ENCODE results near the gene SDC3.

The SDC3 gene

DNA sequence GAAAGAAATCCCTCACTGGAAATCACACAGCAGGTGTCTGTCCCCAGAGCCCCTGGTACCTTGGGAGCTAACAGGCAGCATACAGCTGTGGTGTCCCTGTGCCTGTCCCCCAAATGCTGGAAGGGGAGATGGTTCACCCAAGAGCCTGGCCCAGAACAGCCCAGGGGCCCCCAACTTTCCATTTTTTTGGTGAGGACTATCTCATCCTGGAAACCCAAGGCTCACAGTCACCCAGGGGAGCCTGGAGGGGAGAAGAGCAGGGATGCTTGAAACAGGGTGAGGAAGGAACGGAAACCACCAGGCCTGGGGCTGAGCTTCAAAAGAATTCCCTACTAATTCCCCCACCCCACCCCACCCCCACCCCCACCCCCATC, 3.6 kb downstream of the SDC3 start:
- DNase-seq (ENCODE audit: low spot score): no peak

DNA sequence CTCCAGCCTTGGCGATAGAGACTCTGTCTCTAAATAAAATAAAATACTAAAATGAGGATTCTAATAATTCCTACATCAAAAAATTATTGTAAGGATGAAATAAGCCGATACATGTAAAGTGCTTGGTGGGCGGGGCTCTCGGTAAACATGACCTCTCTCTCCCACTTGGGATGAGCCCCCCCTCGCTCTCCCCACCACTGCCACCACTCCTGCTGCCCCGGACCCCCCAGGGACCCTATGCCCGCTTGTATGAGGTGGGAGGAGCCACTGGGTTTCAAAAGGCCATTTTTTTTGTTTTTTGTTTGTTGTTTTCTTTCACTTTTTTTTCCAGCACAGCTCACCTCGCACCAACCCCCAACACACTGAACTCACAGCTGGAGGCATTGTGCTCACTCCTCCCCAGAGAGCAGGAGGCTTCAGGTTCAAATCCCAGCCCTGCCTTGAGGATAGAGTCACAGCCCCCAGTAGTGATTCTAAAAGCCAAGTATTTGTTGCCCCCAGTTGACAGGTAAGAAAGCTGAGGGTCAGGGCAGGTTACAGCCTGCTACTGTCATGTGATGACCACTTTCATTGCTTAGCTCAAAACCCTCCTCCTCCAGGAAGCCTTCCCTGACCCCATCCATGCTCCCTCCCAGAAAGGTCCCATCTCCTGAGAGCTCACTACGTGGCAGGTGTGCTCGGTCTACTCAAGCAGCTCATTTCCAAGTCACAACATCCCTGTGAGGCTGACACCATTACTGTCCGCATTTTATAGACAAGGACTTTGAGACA, 4.2 kb downstream of the SDC3 start:
- DNase-seq (ENCODE audit: low spot score): no peak

- DNase-seq (ENCODE audit: low spot score): no peak
Observed at GRCh38 chr1:30903343-30904034, 5.1 kb downstream of the SDC3 start.

GRCh38 chr1:30902593-30903290, 5.8 kb downstream of the SDC3 start:
- no peak for DNase-seq (ENCODE audit: low spot score)

- DNase-seq (ENCODE audit: low spot score): no peak
Observed at GRCh38 chr1:30901798-30902581, 6.6 kb downstream of the SDC3 start.

DNA sequence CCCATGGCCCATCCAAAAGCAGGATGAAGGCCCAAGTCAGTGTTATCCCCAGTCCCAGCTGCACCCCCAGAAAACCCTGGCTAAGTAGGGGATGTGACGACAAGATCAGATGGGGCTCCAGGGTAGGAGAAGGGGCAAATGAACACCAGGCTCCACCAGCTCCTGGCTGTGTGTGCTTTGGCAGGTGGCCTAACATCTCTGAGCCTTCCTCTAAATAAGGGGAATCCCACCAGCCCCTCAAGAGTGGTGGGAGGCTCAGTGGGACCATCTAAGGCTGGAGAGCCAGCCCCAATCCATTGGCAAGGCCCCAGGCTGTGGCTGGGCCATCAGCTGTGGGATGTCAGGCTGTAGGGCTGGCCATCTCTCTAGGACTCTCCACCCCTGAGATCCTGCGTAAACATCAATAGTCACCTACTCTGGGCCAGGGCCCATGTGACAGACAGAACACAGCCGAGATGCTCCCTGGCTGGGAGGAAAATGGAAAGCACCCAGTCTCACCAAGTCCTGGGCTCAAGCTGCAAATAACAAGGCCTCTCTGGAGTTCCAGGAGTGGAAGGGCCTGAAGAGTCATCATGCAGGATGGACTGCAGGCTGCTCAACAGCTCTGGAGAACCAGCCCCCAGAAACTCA, 7.5 kb downstream of the SDC3 start:
- no peak for DNase-seq (ENCODE audit: low spot score)

DNA sequence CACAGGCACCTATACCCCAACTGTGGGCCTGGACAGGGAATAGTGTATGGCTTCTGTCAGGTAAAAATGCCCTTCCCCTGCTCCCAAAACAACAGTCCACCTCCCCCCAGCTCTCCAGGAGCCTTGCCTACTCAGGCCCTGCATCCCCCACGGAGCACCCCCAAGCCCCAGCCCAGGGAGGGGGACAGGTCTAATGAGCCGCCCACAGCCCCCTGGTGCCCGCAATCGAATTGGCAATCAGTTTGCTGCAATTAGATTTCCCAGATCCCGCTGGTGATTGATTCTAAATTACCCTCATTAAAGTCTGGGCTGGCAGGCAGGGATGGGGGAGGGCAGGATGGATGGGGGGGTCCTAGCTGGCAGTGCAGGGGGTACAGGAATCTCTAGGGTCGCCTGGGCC, 8.1 kb downstream of the SDC3 start:
- no peak for DNase-seq (ENCODE audit: low spot score)

DNA sequence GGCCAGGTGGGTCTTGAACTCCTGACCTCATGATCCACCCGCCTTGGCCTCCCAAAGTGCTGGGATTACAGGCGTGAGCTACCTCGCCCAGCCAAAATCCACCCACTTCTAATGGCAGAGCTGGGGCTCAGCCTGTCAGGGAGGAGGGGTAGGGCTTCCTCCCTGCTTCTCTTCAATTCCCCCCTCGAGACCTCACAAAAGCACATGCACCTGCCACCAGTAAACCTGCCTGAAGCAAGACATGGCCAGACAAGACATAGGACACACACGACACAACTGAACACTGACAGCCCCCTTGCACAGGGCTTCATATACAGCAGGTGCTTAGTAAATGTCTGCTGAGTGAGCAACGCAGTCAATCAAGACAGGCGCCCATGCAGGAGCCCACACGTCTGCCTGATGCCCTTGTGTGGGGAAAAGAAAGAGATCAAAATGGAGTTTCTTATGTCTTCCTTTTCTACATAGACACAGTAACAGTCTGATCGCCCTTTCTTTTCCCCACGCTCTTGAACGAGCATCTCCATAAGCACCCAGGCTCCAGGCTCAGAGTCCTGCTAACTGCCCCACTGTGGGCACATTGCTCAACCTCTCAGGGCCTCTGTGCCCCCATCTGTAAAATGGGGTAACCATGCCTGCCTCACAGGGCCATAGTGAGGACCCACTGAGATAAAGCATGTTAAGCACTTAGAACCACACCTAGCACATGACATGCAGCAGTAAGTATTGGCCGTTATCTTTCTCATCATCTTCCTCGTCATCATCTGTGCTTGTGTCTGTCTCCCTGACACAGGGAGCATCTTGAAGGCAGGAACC, 8.8 kb downstream of the SDC3 start:
- DNase-seq (ENCODE audit: low spot score): no peak

GRCh38 chr1:30898031-30898815, 10.3 kb downstream of the SDC3 start:
- no peak for DNase-seq (ENCODE audit: low spot score)

DNA sequence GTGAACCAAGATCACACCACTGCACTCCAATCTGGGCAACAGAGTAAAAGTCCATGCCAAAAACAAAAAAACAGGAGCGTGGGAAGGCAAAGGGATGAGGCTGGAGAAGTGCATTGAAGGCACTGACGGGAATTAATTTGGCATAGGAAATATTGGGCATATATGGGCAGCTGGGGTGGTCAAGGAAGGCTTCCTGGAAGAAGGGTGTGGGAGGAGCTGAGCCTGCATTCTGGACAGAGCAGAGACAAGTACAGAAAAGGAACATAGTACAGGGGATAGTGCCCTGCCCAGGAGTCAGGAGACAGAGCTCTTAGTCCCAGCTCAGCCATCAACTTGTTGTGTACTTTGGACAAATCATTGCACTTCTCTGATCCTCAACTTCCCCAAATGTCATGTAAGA, 11.7 kb downstream of the SDC3 start:
- no peak for DNase-seq (ENCODE audit: low spot score)

DNA sequence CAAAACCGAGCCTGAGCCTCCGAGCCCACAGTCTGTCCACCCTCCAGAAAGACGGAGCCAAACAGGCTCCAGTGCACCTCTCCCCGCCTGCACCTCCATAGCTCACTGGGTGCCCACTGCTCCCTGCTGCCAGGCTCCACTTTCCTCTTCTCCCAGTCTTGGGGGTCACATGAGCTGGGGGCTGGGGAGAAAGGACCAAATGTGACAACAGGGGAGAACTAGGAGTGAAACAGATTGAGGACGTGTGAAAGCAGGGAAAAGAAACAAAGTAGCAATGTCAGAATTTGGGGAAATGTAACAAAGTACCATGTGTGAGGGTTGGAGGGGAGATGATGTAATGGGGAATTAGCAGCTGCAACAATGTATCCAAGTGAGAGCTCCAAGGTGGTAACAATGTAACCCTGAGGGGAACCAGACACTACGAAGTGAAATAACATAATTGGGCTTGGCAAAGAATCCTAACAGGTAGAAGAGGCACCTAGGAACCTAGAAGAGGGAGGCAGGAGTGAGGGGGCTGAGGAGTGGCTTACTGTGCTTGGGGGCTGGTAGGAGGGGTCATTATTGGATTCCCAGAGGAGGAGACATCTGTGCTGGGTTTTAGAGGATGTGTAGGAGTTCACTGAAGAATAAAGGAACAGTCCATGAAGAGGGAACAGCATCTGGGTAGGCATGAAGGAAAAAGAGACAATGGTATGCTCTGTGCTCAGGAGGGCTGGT, 12.5 kb downstream of the SDC3 start:
- DNase-seq (ENCODE audit: low spot score): no peak

DNA sequence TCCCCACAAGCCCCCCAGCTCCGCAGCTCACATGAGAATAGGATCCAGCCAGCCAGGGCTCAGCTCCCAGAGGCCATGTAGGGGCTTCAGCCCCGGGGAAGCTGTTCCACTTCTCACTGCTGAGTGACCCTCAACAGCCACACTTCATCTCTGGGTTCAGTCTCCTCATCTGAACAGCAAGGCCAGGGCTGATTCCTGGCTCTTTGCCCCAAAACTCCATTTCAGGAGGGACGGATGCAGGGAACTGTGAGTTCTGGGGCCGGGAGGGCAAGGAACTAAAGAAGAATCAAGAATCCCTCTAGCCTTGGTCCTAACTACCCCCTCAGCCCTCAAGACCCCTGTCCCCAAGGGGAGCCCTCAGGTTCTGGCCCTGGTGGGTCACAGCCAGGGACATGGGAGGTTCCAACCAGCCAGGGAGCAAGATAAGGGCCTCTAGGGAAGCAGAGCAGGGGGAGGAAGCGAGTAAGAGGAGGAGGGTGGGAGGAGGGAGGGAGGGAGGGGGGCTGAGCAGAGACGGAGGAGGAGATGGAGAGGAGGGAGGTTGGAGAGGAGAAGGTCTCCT, 13.1 kb downstream of the SDC3 start:
- no peak for DNase-seq (ENCODE audit: low spot score)

DNA sequence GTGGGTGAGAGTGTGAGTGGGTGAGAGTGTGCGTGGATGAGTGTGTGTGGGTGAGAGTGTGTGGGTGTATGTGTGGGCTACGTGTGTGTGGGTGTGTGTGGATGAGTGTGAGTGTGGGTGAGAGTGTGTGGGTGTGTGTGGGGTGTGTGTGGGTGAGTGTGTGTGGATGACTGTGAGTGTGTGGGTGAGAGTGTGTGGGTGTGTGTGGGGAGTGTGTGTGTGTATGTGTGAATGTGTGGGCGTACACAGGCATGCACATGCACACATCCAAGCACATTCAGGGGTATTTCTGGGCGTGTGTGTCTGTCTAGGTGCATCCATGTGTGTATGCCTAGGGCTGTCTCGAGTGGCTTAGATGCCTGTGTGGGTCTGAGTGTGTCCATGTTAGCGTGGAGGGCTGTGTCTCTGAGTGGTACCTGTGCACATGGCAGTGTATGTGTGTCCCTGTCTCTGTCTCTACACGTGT, 14.0 kb downstream of the SDC3 start:
- DNase-seq (ENCODE audit: low spot score): no peak

- no peak for DNase-seq (ENCODE audit: low spot score)
Observed at GRCh38 chr1:30893776-30894507, 14.6 kb downstream of the SDC3 start.

GRCh38 chr1:30892671-30893073, 15.9 kb downstream of the SDC3 start:
- no peak for DNase-seq (ENCODE audit: low spot score)

DNA sequence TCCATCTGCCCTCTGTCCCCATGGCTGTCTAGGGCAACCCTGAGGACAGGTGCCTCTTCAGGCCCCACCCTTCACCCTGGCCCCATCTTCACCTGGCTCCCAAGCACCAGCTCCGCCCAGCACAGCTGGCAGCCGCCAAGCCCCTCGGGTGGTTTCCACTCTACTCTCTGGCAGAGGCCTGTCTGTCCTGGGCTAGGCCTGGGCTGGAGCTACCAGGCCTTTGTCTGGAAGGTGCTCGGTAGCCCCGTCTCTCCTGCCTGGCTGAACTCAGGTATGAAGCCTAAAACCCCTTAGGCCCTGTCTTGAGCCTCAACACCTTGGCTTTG, 17.4 kb downstream of the SDC3 start:
- no peak for DNase-seq (ENCODE audit: low spot score)

- DNase-seq (ENCODE audit: low spot score): no peak
Observed at GRCh38 chr1:30890502-30891226, 17.9 kb downstream of the SDC3 start.

DNA sequence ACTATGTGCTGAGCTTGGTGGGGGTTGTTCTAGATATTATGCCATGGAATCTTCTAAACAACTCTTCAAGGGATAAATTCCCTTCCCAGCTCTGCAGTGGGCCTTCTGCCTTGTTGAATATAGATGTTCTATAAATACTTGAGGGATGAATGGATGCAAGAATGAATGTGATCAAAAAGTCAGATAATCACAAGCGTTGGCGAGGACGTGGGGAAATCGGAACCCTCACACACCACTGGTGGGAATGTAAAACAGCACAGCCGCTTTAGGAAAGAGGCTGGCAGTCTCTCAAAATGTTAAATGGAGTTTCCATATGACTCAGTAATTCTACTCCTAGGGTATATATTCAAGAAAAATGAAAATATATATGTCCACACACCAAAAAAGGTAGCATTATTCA, 19.0 kb downstream of the SDC3 start:
- DNase-seq (ENCODE audit: low spot score): no peak
